DOHH2 (cell line): ENCODE data around the gene ZNF785.

ENCODE experiments used
- H3F3A ChIP-seq: fragments of 200-600 bp; sonication (generic), shearing (Covaris generic); 2 replicates; pipeline ENCODE4 v1.6.0; 2016; ENCODE audit warnings: antibody characterized with exemption, mild to moderate bottlenecking; ENCODE audit not compliant: control insufficient read depth, insufficient read depth
- H3K27ac ChIP-seq: fragments of 200-600 bp; sonication (generic); 2 replicates; pipeline ENCODE4 v1.5.1; 2014; ENCODE audit warnings: low read depth, mild to moderate bottlenecking, low read length, moderate library complexity
- H3K27me3 ChIP-seq: fragments of 200-600 bp; sonication (generic); 2 replicates; pipeline ENCODE4 v1.6.1; 2014; ENCODE audit warnings: mild to moderate bottlenecking, low read length, mixed read lengths; ENCODE audit not compliant: control insufficient read depth
- H3K36me3 ChIP-seq: fragments of 200-600 bp; sonication (generic); 2 replicates; pipeline ENCODE4 v1.6.1; 2014; ENCODE audit warnings: mild to moderate bottlenecking, low read length, moderate library complexity, mixed read lengths; ENCODE audit not compliant: control insufficient read depth
- H3K4me1 ChIP-seq: fragments of 200-600 bp; sonication (generic); 2 replicates; pipeline ENCODE4 v1.6.1; 2014; ENCODE audit warnings: mild to moderate bottlenecking, low read length, mixed read lengths; ENCODE audit not compliant: control insufficient read depth
- H3K4me2 ChIP-seq: fragments of 200-600 bp; sonication (generic); 2 replicates; pipeline ENCODE4 v1.6.0; 2014; ENCODE audit warnings: mild to moderate bottlenecking, low read length, moderate library complexity
- H3K4me3 ChIP-seq: fragments of 200-600 bp; sonication (generic); 2 replicates; pipeline ENCODE4 v1.5.1; 2014; ENCODE audit warnings: mild to moderate bottlenecking, low read length, mixed read lengths
- H3K79me2 ChIP-seq: fragments of 200-600 bp; sonication (generic); 2 replicates; pipeline ENCODE4 v1.6.1; 2014; ENCODE audit warnings: mild to moderate bottlenecking, low read length, mixed read lengths; ENCODE audit not compliant: control insufficient read depth
- H3K9me2 ChIP-seq: fragments of 200-600 bp; sonication (generic); replicated peaks from 2 replicates; pipeline ENCODE4 v1.6.1; 2014; ENCODE audit warnings: mild to moderate bottlenecking, low read length, mixed read lengths; ENCODE audit not compliant: control insufficient read depth
- H3K9me3 ChIP-seq: fragments of 200-600 bp; sonication (generic); 2 replicates; pipeline ENCODE4 v1.6.1; 2014; ENCODE audit warnings: antibody characterized with exemption, low read length, mixed read lengths; ENCODE audit not compliant: control insufficient read depth, insufficient read depth
- H4K20me1 ChIP-seq: fragments of 200-600 bp; sonication (generic); 2 replicates; pipeline ENCODE4 v1.6.0; 2014; ENCODE audit warnings: low read depth, mild to moderate bottlenecking, antibody characterized with exemption, low read length, moderate library complexity; ENCODE audit not compliant: control insufficient read depth, insufficient read depth
- CTCF ChIP-seq: fragments of 200-600 bp; sonication (generic); IDR thresholded peaks from one replicate; pipeline ENCODE4 v1.5.1; 2014; ENCODE audit warnings: antibody characterized with exemption, mild to moderate bottlenecking, low read depth, low read length; ENCODE audit not compliant: poor library complexity, severe bottlenecking
- EZH2phosphoT487 ChIP-seq: fragments of 200-600 bp; sonication (generic); IDR thresholded peaks from 2 replicates; pipeline ENCODE4 v1.6.1; 2017; ENCODE audit warnings: borderline replicate concordance, mild to moderate bottlenecking, antibody characterized with exemption, low read length, moderate library complexity, mixed read lengths

The ZNF785 gene

GRCh38 chr16:30588651-30589050, 3.2 kb upstream of the ZNF785 start:
- peaks cover 39% of the 10 kb centered on the region for H3K4me1 ChIP-seq
- no peaks in the 10 kb centered on the region for H3K9me3 ChIP-seq
- H4K20me1 ChIP-seq = no peaks in the 10 kb centered on the region
- no peak overlapping the region for H3K27ac ChIP-seq
- peaks cover 25% of the 10 kb centered on the region for H3K36me3 ChIP-seq
- no peak overlapping the region for H3K4me2 ChIP-seq
- H3K4me3 ChIP-seq = no peak overlapping the region
- TF ChIP-seq EZH2phosphoT487 (no peak), CTCF (no peak)
- H3K9me2 ChIP-seq = no peaks in the 10 kb centered on the region
- H3K27me3 ChIP-seq = no peaks in the 10 kb centered on the region
- H3F3A ChIP-seq = peaks cover 8% of the 10 kb centered on the region; the same call in 1 of the 2 replicates
- peaks cover 43% of the 10 kb centered on the region for H3K79me2 ChIP-seq

- peak overlapping the region; percentile 97 for H3K4me3 ChIP-seq
- H3K27ac ChIP-seq = peak overlapping the region; percentile 71
- no peaks in the 10 kb centered on the region for H3K27me3 ChIP-seq
- H3K36me3 ChIP-seq = peaks cover 48% of the 10 kb centered on the region
- peaks cover 49% of the 10 kb centered on the region for H3K4me1 ChIP-seq
- H3K79me2 ChIP-seq = peaks cover 66% of the 10 kb centered on the region
- TF ChIP-seq CTCF (no peak), EZH2phosphoT487 (no peak)
- H3K4me2 ChIP-seq = peak overlapping the region; percentile 92
- no peaks in the 10 kb centered on the region for H3K9me3 ChIP-seq
- H3K9me2 ChIP-seq = no peaks in the 10 kb centered on the region
- 0 out of 2 replicates have a peak, but pooled peaks cover 3% of the 10 kb centered on the region for H3F3A ChIP-seq
- H4K20me1 ChIP-seq = no peaks in the 10 kb centered on the region
Measured at GRCh38 chr16:30585022-30585399, 486 bp downstream of the ZNF785 start.

- Histone ChIP-seq H3K4me2 (no peak overlapping the region), H3K4me3 (no peak overlapping the region), H3K79me2 (peaks cover 75% of the 10 kb centered on the region), H3K9me2 (no peaks in the 10 kb centered on the region), H3K9me3 (no peaks in the 10 kb centered on the region), H3K27ac (no peak overlapping the region), H3F3A (0 out of 2 replicates have a peak, but pooled peaks cover 3% of the 10 kb centered on the region), H3K36me3 (peaks cover 59% of the 10 kb centered on the region), H3K4me1 (peaks cover 32% of the 10 kb centered on the region), H4K20me1 (no peaks in the 10 kb centered on the region), H3K27me3 (no peaks in the 10 kb centered on the region)
- TF ChIP-seq CTCF = no peak
- TF ChIP-seq EZH2phosphoT487 = no peak
Measured at GRCh38 chr16:30582611-30583340, 2.7 kb downstream of the ZNF785 start.
